NK-92 treated with Interleukin-12 subunit alpha and Interleukin-12 subunit beta, amount 100 ng/mL, for 24 hours (cell line): ENCODE results near the gene BLTP2.
"Not testable (repeated sequence)": the region's sequence is repeated elsewhere in the genome, so short reads cannot be mapped to it uniquely, and the experiment has no call there.

Source experiments
- DNase-seq: peaks from one replicate; lab custom pipeline; 2025; lab: John Stamatoyannopoulos, UW

Gene BLTP2

DNA sequence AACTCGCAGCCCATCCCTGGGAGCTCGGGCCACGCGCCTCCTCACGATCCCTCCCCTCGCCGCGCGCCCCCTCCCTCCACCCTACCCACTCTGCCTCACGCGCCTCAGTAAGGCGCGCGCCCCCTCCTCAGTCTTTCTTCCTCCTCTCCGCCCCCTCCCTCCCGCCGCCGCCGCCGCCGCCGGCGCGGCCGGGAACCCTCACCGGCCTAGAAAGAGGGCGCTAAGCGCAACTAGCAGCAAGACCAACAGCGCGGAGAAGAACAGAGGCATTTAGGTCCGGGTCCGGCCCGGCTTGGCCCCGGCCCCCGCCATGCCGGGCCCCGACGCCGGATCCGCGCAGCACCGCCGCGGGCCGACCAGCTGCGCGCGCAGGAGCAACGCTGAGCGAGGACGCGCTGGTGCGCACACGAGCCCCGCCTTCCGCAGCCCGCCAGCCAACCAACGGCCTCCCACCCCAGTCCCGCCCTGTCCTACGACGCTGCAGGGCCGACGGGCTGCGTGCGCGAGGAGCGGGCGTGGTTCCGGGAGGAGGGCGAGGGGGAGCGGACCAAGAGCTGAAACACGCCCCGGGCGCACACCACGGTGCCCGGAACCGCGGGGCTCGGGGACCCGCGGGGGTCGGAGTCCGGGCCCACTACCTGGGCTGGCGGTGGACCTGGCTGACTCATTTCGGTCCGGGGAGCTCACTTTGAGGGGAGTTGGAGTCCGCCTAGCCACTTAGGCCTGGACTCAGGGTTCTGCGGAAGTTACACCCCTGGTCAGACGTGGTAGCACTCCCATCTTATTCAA lies at the start of gene BLTP2:
BLTP2 (minus strand) TSS at position 372 of the 789 bp plus-strand sequence; CDS start at position 270, 102 bp downstream.
- DNase-seq: peak; percentile 95

DNA sequence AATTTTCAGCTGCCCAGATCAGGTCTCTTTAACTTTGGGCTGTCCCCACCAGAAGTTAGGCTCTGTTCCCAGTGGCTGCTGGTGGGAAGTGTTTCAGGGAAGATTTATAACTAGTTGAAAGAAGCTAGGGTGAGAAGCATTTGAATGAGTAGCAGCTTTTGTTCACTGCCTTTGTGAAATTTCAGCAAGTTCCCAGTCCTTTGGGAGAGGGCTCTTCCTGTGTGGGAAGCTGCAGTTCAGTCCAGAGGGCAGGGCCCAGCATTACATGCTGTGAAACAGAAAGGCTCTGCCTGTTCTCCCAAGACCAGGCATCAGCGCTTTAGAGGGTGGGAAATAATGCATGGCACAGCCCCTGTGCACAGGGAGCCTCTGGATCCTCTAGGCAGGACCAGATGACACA lies 48.9 kb upstream of the BLTP2 start:
- DNase-seq: no peak

DNA sequence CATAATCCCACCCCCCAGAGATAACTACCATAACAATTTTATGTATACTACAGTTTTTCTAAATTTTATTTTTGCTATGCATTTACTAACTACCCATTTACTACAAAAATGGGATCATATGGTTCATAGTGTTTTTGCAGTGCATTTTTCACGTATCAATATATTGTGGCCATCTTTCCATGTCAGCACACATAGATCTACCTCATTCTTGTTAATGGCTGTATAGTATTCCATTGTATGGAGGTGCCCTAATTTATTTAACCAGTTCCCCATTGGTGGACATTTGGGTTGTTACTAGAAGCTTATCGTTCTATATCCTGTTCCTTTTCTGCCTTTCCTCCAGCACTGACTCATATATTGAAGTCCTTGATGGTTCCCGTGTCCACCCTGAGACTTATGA lies 44.1 kb upstream of the BLTP2 start:
- no peak for DNase-seq

DNA sequence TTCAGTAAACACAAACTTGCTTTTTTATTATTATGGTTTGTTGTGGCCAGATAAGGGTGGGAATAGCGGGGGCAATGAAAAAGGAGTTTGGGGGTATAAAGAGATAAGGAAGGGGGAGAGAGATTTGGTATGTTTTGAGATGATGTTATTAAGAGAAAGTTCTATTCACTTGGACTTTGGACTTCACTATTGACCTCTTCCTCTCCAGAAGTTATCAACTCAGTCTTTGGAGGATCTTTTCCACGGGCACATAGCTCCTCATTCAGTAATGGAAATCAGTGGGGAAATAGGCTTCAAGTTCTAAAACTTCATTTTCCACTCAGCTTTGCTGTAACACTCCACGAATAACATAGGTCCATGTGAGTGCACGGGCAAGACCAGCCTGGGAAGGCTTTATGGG lies 43.5 kb upstream of the BLTP2 start:
- DNase-seq: no peak

DNA sequence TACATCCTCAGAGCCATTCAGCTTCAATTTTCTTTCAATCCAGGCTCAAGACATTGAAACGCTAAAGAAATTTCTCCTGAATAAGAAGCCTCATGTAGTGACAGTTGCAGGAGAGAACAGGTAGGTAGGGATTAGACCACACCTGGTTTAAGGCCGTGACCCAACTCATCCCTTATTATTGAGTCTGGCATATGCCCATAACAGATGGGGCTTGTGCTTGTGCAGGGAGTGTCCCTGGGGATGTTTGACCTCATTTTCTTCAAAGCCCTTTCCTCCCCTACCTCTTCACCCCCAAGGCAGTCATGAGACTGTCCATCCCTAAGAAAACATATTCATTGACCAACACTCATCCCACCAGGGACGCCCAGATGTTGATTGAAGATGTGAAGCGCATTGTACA lies 41.3 kb upstream of the BLTP2 start:
- no peak for DNase-seq

DNA sequence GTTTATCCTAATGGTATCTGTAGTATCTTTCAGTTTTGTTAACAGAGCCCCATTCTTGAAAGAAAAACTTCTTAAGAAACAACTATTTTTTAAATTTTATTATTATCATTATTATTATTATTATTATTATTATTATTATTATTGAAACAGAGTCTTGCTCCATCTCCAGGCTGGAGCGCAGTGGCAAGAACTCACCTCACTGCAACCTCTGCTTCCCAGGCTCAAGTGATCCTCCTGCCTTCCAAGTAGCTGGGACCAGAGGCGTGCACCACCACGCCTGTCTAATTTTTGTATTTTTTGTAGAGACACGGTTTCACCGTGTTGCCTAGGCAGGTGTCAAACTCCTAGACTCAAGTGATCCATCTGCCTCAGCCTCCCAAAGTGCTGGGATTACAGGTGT lies 40.4 kb upstream of the BLTP2 start:
- no peak for DNase-seq

DNA sequence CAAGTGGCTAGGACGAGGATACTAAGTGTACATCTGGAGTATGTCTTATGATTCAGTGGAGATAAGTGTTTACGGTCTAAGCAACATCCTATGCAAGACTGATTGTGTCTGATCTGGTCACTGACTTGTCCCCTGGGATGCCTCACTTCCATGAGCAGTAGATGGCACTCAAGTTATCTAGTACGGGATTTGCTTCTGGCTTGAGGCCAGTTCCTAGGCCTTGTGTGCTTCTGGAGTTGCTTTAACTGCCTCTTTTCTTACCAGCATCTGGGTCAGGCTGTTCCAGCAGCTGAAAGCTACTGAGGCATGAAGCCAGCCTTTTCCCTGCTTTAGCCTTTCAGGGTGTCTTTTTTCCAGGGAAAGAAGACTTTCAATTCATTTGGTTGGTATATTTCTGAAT lies 40.0 kb upstream of the BLTP2 start:
- no peak for DNase-seq

DNA sequence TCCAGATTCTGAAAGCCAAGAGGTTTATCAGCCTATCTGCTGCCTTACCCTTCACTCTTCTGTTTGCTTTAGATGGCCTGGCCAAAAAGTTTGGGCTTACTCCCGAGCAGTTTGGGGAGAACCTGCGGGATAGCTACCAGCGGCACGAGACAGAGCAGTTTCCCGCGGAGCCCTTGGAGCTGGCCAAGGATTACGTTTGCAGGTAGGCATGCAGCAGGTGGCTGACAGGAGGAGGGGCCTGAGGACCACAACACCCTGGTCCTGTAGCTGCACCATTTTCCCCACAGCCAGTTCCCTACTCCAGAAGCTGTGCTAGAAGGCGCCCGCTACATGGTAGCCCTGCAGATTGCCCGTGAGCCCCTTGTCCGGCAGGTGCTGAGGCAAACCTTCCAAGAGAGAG lies 37.7 kb upstream of the BLTP2 start:
- no peak for DNase-seq

DNA sequence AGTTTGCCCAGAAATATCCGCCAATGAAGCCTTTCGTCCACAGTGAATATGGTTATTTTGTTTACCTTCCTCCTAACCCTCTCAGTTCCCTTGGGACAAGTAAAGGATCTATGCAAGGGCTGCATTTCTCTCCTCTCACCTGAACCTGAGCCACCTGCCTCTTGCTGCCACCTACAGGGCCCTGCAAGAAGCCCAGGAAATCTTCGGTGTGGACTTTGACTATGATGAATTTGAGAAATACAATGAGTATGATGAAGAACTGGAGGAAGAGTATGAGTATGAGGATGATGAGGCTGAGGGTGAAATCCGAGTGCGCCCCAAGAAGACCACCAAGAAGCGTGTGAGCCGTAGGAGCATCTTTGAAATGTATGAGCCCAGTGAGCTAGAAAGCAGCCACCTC lies 31.0 kb upstream of the BLTP2 start:
- DNase-seq: no peak

DNA sequence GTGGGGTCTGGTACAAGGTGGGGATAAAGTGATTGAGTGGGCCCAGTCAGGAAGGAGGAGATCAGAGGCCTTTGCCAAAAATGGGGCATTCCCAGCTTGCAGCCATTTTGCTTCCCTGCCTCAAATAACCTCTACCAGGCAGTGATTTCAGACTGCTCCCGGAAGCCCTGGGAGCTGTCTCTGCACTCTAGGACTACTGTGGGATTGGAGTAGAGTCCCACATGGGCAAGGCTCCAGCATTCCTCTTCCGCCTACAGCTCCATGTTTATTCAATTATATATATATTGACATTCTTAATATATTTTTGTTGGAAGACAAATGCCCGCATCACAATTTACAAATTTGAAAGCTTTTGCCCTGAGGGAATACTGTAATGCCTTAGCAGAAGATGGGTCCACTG lies 30.5 kb upstream of the BLTP2 start:
- DNase-seq: no peak

DNA sequence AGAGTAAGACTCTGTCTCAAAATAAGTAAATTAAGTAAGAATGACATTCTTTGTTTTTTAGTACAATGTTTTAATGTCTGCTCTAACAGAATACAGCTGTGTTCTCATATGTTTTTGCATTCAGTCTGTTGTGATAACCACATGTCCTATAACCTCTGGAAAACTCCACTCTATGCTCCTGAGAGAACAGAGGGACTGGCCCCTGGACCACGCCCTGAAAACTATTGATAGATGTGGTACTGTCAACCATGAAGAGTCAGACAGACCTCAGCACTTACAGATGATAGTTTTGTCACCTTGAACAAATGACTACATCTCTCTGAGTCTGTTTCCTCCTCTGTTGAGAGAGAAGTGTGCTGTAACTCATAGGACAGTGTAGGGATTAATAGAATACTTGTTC lies 25.0 kb upstream of the BLTP2 start:
- no peak for DNase-seq

DNA sequence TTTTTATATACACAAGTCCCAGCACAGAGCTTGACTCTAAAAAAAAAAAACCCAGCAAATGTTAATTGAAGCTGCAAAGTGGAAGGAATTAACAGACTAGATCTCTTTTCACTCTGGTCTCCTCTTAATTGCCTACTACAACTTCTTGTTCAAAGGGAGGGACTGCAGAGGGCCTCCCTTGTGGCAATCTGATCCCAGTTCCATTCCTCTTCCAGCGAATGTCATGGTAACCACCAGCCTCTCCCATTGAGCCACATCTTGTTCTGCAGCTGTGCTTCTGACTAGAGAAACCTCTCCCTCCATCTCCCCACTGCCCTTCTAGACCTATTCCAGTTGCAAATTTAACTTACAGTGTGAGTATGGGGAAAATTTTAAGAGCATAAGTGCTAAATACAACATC lies 22.9 kb upstream of the BLTP2 start:
- DNase-seq: no peak

DNA sequence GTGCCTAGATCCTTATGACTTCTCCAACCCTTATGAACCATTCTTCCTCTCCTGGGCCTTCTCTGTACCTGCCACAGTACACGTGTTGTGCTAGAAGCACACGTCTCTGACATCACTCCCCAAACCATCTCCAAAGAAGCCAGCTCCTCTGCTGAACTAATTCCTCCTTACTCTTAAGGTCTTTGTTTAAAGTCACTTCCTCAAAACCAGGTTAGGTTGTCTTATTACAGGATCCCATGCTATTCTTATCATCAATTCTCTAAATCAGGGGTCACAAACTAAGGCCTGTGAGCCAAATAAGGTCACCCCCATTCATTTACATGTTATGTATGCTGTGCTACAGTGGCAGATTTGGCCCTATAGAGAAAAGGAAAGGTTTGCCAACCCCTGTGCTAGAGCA lies 21.0 kb upstream of the BLTP2 start:
- DNase-seq: no peak

DNA sequence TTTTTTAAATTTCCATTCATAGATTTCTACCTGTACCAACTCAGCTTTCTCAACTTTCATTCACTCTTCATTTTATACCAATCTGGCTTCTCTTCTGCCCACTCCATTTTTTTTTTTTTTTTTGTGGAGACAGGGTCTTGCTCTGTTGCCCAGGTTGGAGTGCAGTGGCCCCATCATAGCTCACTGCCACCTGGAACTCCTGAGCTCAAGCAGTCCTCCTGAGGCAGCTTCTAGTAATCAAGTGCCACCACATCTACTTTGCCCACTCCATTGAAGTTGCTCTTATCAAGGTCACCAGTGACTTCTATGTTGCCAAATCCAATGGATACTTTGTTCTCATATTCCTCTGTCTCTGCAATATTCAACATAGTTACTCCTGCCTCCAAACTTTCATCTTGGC lies 18.8 kb upstream of the BLTP2 start:
- no peak for DNase-seq

DNA sequence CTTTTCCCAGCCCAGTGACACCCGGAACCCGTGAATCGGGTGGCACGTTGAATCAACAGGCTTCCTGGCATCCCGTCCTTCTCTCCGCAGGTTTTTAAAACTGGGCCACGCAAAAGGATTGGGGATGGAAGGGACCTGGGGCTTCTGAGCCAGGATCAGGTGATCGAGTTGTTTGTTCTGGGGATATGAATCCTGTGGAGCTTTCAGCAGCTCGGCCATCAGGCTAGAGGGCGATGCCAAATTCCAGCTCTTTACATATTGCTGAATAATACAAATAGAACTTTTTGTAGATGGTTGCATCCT lies 17.5 kb upstream of the BLTP2 start:
- DNase-seq: no peak

DNA sequence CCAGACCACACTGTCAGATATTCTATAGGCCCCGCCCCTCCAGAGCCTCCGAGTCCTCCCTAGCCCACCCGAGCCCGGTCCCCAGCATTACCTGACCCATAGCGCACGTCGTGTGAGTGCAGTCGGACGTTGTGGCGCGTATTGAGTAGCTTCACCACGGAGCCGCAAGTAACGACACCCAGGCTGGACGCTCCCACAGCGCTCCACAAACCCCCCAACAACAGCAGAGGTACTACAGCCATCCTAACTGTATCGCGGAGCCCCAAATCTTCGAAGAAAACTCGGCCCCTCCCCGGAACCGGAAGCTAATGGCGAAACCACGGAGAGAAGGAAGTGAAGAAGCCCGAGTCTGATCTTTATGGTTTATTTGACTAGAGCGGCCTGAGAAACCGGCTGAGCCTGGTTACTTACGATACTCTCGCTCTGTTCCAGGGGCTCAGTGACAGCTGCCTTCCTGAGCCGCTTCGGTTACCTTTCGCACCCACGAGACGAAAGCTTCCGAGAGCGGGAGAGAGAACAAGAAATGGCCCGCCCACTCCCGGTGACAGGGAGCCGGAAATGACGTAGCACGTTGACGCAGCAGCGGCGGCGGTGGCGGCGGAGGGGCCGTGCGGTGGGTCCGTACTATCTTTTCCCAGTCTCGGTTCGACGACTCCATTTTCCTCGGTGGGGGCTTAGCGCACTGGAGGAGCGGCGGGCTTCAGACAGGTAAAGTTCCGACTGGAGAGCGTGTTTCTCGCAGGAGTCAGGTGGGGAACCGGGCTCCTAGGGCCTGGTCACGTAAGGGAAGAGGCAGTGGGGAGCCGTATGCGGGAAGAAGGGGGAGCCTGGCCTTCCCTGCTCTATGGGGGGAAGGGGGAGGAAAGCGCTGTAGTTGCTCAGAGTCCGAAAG lies 16.9 kb upstream of the BLTP2 start, which contains the start of the genes SDF2 and SUPT6H:
SDF2 (minus strand) TSS at position 272 of the 892 bp plus-strand sequence; CDS start at position 242, 30 bp downstream.
SUPT6H (plus strand) TSS at position 571 of the 892 bp plus-strand sequence. CDS start 11,197 bp downstream, outside the sequence.
- peak; percentile 84 for DNase-seq

DNA sequence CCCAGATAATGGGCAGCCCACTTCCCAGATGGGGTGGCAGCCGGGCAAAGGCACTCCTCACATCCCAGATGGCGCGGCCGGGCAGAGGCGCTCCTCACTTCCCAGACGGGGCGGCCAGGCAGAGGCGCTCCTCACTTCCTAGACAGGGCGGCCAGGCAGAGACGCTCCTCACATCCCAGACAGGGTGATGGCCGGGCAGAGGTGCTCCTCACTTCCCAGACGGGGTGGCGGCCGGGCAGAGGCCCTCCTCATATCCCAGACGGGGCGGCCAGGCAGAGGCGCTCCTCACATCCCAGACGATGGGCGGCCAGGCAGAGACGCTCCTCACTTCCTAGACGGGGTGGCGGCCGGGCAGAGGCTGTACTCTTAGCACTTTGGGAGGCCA lies 14.5 kb upstream of the BLTP2 start:
- DNase-seq: not testable (repeated sequence)

DNA sequence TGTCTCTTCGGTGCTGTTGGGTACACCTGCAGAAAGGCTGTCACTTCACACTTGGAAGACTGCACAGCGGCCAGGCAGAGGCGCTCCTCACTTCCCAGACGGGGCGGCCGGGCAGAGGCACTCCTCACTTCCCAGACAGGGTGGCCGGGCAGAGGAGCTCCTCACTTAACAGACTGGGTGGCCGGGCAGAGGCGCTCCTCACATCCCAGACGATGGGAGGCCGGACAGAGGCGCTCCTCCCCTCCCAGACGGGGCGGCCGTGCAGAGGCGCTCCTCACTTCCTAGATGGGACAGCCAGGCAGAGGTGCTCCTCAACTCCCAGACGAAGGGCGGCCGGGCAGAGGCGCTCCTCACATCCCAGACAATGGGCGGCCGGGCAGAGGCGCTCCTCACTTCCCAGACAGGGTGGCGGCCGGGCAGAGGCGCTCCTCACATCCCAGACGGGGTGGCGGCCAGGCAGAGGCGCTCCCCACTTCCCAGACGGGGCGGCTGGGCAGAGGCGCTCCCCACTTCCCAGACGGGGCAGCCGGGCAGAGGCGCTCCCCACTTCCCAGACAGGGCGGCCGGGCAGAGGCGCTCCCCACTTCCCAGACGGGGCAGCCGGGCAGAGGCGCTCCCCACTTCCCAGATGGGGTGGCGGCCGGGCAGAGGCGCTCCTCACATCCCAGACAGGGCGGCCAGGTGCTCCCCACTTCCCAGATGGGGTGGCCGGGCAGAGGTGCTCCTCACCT lies 14.0 kb upstream of the BLTP2 start:
- DNase-seq: not testable (repeated sequence)

DNA sequence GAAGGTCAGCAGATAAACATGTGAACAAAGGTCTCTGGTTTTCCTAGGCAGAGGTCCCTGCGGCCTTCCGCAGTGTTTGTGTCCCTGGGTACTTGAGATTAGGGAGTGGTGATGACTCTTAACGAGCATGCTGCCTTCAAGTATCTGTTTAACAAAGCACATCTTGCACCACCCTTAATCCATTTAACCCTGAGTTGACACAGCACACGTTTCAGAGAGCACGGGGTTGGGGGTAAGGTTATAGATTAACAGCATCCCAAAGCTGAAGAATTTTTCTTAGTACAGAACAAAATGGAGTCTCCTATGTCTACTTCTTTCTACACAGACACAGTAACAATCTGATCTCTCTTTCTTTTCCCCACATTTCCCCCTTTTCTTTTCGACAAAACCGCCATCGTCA lies 13.4 kb upstream of the BLTP2 start:
- not testable (repeated sequence) for DNase-seq

DNA sequence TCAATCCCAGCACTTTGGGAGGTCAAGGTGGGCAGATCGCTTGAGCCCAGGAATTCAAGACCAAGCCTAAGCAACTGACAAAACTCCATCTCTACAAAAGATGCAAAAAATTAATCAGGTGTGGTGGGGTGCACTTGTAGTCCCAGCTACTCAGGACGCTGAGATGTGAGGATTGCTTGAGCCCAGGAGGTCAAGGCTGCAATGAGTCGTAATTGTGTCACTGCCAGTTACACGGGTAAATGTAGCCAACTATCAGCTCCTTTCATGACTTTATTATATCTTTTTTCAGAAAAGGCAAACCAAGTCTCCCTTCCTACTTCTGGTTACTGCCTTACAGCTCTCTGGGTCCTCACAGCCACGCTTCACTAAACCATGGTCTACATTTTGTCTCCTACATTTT lies 12.8 kb upstream of the BLTP2 start:
- no peak for DNase-seq

DNA sequence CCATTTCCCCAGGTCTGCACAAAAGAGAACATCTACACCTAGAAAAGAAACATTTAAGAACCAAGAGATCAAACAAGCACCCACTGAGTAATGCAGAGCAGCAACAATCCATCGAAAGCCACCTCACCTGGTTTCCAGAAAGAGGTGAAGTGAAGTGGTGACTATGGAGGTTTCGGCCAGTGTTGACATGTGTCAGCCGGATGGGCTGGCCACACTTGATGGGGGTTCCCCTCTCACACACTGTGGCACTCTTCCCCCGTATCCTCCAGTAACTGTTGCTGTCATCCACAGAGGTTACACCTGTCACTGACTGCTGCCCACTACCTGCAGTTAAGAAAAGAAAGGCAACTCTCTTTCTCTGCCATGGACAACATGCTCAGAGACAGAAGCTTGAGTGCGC lies 10.2 kb upstream of the BLTP2 start:
- DNase-seq: no peak

DNA sequence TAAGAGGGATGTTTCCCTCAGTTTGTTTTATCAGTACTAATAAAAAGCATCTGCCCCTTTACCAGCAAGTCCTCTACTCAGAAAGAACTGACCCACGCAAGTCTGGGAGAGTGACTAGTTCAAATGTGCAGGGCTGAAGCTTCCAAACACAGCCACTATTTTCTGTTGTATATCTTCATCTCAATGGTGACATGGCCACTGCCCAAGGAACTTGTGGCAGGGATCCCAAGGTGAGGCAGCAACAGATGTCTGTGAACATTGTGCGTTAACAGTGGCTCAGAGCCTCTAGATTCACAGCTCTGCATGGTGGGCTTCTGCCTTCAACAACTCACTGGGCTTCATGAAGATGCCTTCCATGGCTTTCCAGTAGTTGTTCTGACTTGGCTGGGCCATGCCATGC lies 3.7 kb upstream of the BLTP2 start:
- no peak for DNase-seq
